K562 (cell line): Measurements from ENCODE around the gene TTLL11. TPM values are rescaled to one million over a fixed set of nuclear protein-coding genes. Genes with fewer than 3 reads are reported as not detected.

Source experiments
- ATAC-seq: fragments of 200-7000 bp; cut with Tn5 transposase; 3 replicates; pipeline ENCODE4 v1.9.1; 2020; ENCODE audit warnings: moderate library complexity
- BruUV-seq: library from RNA; stranded (reverse); fragments of 400-500 nt; replicated peaks from 2 replicates; lab custom pipeline; 2021; lab: Mats Ljungman, UMichigan
- CTCF ChIA-PET: fragments of 300-600 bp; formaldehyde crosslinking; extraction: SDS; loops from one replicate; lab custom pipeline; 2021; ENCODE audit warnings: low intra/inter-chr PET ratio; lab: Yijun Ruan, JAX
- POLR2A ChIA-PET: fragments of 300-600, 350-650 bp; sonication (Branson Sonifier 250); formaldehyde crosslinking; extraction: SDS; loops from one replicate; lab custom pipeline; 2021; ENCODE audit warnings: antibody characterized with exemption, inconsistent platforms; lab: Yijun Ruan, JAX
- DNase-seq, 4 experiments: peaks; one replicate each; pipeline versions ENCODE4 v3.0.0 to v3.0.0-alpha.2; 2011 to 2018; ENCODE audit warnings: low spot score in 3 of 4, mixed read lengths in 3 of 4; ENCODE audit errors: extremely low read depth in 1 of 4
- FAIRE-seq: peaks from 2 replicates; lab custom pipeline; 2011; peaks lifted over from hg19 to GRCh38; lab: Jason Lieb, UNC
- H2AFZ ChIP-seq: 2 replicates; pipeline ENCODE4 v1.6.0; 2011; ENCODE audit warnings: low read depth, low read length, control low read depth, inconsistent platforms
- H3K27ac ChIP-seq: fragments of 200-600 bp; 3 replicates; pipeline ENCODE4 v1.8.0; 2011; ENCODE audit warnings: low read depth, mild to moderate bottlenecking, control low read depth, inconsistent platforms, low read length, moderate library complexity, mixed read lengths; ENCODE audit errors: extremely low read depth
- H3K27me3 ChIP-seq, 2 experiments: fragments of 300-600 bp in 1 of 2; 2 replicates in 1 of 2; 3 replicates in 1 of 2; pipeline versions ENCODE4 v1.6.0 to v1.8.0; 2011; ENCODE audit warnings: inconsistent platforms in 2 of 2, low read length in 2 of 2, mild to moderate bottlenecking in 1 of 2, mixed read lengths in 1 of 2, moderate library complexity in 1 of 2; ENCODE audit not compliant: control insufficient read depth in 2 of 2, insufficient read depth in 2 of 2
- H3K36me3 ChIP-seq: fragments of 300-600 bp; 3 replicates; pipeline ENCODE4 v1.8.0; 2011; ENCODE audit warnings: mild to moderate bottlenecking, low read length, inconsistent platforms; ENCODE audit not compliant: control insufficient read depth, insufficient read depth
- H3K4me1 ChIP-seq, 2 experiments: fragments of 200-600 bp in 1 of 2; replicated peaks in 1 of 2; 2 replicates in 1 of 2; 3 replicates in 1 of 2; pipeline versions ENCODE4 v1.5.1 to v1.8.0; 2011; ENCODE audit warnings: inconsistent platforms in 2 of 2, low read length in 2 of 2, mild to moderate bottlenecking in 1 of 2, mixed read lengths in 1 of 2, moderate library complexity in 1 of 2; ENCODE audit not compliant: control insufficient read depth in 2 of 2, insufficient read depth in 2 of 2
- H3K4me2 ChIP-seq: 2 replicates; pipeline ENCODE4 v1.6.1; 2011; ENCODE audit warnings: low read length, control low read depth, inconsistent platforms, mixed read lengths; ENCODE audit not compliant: insufficient read depth
- H3K4me3 ChIP-seq: fragments of 200-600 bp; sonication (generic), shearing (Covaris generic); 2 replicates; pipeline ENCODE4 v1.5.1; 2016; ENCODE audit warnings: control low read depth, inconsistent platforms
- H3K79me2 ChIP-seq: fragments of 200-600 bp; 3 replicates; pipeline ENCODE4 v1.8.0; 2011; ENCODE audit warnings: low read length, inconsistent platforms; ENCODE audit not compliant: control insufficient read depth, insufficient read depth
- H3K9ac ChIP-seq, 2 experiments: 2 replicates each; pipeline versions ENCODE4 v1.6.0 to v1.6.1; 2011; ENCODE audit warnings: low read depth in 2 of 2, low read length in 2 of 2, control low read depth in 1 of 2, inconsistent platforms in 1 of 2, mild to moderate bottlenecking in 1 of 2, mixed read lengths in 1 of 2; ENCODE audit not compliant: insufficient read depth in 1 of 2
- H3K9me1 ChIP-seq: one replicate; pipeline ENCODE4 v1.6.0; 2011; ENCODE audit warnings: inconsistent platforms, mild to moderate bottlenecking, low read length, moderate library complexity; ENCODE audit not compliant: control insufficient read depth, insufficient read depth
- H3K9me3 ChIP-seq: replicated peaks from 2 replicates; pipeline ENCODE4 v1.5.1; 2011; ENCODE audit warnings: low read depth, low read length, inconsistent platforms; ENCODE audit not compliant: control insufficient read depth, insufficient read depth
- H4K20me1 ChIP-seq: replicated peaks from 2 replicates; pipeline ENCODE4 v1.6.1; 2011; ENCODE audit warnings: low read length, inconsistent platforms, mixed read lengths; ENCODE audit not compliant: control insufficient read depth, insufficient read depth
- ARID2 ChIP-seq: fragments of 450-650 bp; IDR thresholded peaks from 2 replicates; pipeline ENCODE4 v1.6.1; 2017; ENCODE audit warnings: antibody characterized with exemption, mild to moderate bottlenecking
- JUND ChIP-seq, 2 experiments: IDR thresholded peaks; 2 replicates in 1 of 2; 3 replicates in 1 of 2; pipeline ENCODE4 v1.6.1; 2011; ENCODE audit warnings: borderline replicate concordance in 2 of 2, low read depth in 2 of 2, low read length in 2 of 2, improper control_type of control experiment in 1 of 2, missing biosample characterization in 1 of 2, missing genetic modification characterization in 1 of 2, missing genetic modification reagents in 1 of 2
- TRIM24 ChIP-seq, 2 experiments: fragments of 450-650 bp; IDR thresholded peaks; 2 replicates each; pipeline ENCODE4 v1.6.1; 2016
- TRIM28 ChIP-seq: fragments of 450-650 bp; IDR thresholded peaks from 2 replicates; pipeline ENCODE4 v1.6.1; 2017
- ZFP36 ChIP-seq: fragments of 150-350 bp; IDR thresholded peaks from 2 replicates; pipeline ENCODE4 v1.6.1; 2018; ENCODE audit warnings: low read length, low read depth; ENCODE audit not compliant: partially characterized antibody
- ZNF124 ChIP-seq: sonication (generic); formaldehyde crosslinking; IDR thresholded peaks from 2 replicates; pipeline ENCODE4 v1.8.1; 2022; ENCODE audit warnings: missing genetic modification reagents
- ZNF316 ChIP-seq: fragments of 450-650 bp; IDR thresholded peaks from 2 replicates; pipeline ENCODE4 v1.6.1; 2016
- WGBS: fragments of 100-300 bp; shearing (Covaris generic); methylation state at CpG from one replicate; pipeline ENCODE4 v1.1.6; 2016; ENCODE audit warnings: low coverage, mixed read lengths; ENCODE audit not compliant: insufficient coverage; ENCODE audit errors: missing lambda C conversion rate; 5-methylcytosine and 5-hydroxymethylcytosine counted together
- in situ Hi-C: fragments of 300-500 bp; cut with MboI; formaldehyde crosslinking; loops from 4 replicates; pipeline ENCODE4 v1.15.0; 2018; ENCODE audit warnings: inconsistent platforms, mixed read lengths
- intact Hi-C: fragments of 100-400 bp; cut with micrococcal nuclease; formaldehyde crosslinking; loops from 2 replicates; pipeline ENCODE4 v1.14.2; 2022
- polyA plus RNA-seq, 8 experiments: library from polyadenylated mRNA; depleted of rRNA in 4 of 8; stranded (reverse) in 5 of 8; unstranded in 3 of 8; fragments of >200 nt; fragmentation: Nextera tagmentation in 2 of 8; fragmentation: Illumina TruSeq in 1 of 8; extraction: Ambion mirVana in 2 of 8; extraction: Trizol in 1 of 8; gene quantifications; 2 replicates each; pipeline versions ENCODE4 v1.2.1 to v1.2.3, GENCODE V29; 2011 to 2014; ENCODE audit warnings: inconsistent platforms in 1 of 8, missing spikeins in 1 of 8
- total RNA-seq, 7 experiments: library from RNA; depleted of rRNA in 6 of 7; stranded (reverse); fragments of >200 nt in 6 of 7; fragmentation: Illumina TruSeq in 2 of 7; extraction: Trizol in 2 of 7; gene quantifications; 2 replicates each; pipeline versions ENCODE4 v1.2.1 to v1.2.3, GENCODE V29; 2011 to 2021; ENCODE audit warnings: low replicate concordance in 1 of 7
- TF ChIP-seq, protein P1 (sequence below): fragments of 200-800 bp; sonication (Bioruptor generic); IDR thresholded peaks from 2 replicates; pipeline ENCODE4 v1.6.1; 2017; ENCODE audit warnings: missing genetic modification characterization, missing compliant biosample characterization
- TF ChIP-seq, protein P2 (sequence below), 2 experiments: fragments of 250-450 bp in 1 of 2; fragments of 450-650 bp in 1 of 2; sonication (Bioruptor Pico) in 1 of 2; IDR thresholded peaks; 2 replicates each; pipeline versions ENCODE4 v1.6.1 to v1.8.0; 2016 to 2021; ENCODE audit warnings: mild to moderate bottlenecking in 2 of 2, moderate library complexity in 2 of 2, missing compliant biosample characterization in 1 of 2, missing genetic modification characterization in 1 of 2
- TF ChIP-seq, protein P3 (sequence below): IDR thresholded peaks from 3 replicates; pipeline ENCODE4 v1.6.1; 2011; ENCODE audit warnings: borderline replicate concordance, mild to moderate bottlenecking; ENCODE audit not compliant: insufficient read length, insufficient read depth

The TTLL11 gene
- total and polyA plus RNA-seq, 9 of the 15 experiments (the other 6 are each of a cell fraction or from before 2014, with no cell fraction given) = 0.83 to 4.4 (median 2.7) TPM

DNA sequence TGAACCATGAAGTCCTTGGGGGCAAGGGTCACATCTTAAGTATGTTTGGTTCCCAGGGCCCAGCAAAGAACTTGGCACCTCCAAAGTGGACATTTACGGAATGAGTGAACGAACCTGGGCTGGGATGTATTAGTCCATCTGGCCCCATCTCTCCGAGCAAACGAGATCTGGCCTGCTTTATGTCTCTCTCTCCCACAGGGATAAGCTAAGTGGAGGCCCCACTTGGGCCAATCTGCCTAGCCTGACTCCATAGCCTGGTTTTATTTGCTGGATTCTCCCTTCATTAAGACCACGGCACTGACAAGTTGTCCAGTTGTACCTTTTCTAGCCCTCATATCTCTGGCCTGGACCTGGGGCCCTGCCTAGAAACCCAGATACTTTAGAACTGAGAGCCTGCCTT lies 2.1 kb downstream of the TTLL11 start (continued):
- TF ChIP-seq, protein P1, sequence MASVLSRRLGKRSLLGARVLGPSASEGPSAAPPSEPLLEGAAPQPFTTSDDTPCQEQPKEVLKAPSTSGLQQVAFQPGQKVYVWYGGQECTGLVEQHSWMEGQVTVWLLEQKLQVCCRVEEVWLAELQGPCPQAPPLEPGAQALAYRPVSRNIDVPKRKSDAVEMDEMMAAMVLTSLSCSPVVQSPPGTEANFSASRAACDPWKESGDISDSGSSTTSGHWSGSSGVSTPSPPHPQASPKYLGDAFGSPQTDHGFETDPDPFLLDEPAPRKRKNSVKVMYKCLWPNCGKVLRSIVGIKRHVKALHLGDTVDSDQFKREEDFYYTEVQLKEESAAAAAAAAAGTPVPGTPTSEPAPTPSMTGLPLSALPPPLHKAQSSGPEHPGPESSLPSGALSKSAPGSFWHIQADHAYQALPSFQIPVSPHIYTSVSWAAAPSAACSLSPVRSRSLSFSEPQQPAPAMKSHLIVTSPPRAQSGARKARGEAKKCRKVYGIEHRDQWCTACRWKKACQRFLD = no peak
- TF ChIP-seq ZFP36 = no peak
- no peak for TF ChIP-seq JUND (IDR thresholded peaks at IDR 0.05; ENCODE audit: borderline replicate concordance, low read depth, low read length)
- no peak for TF ChIP-seq JUND (tag; IDR thresholded peaks at IDR 0.05; ENCODE audit: borderline replicate concordance, low read depth, low read length)
- TF ChIP-seq, protein P2, sequence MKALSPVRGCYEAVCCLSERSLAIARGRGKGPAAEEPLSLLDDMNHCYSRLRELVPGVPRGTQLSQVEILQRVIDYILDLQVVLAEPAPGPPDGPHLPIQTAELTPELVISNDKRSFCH (CRISPR knock-in tag; IDR thresholded peaks at IDR 0.05) = no peak
- TF ChIP-seq, protein P2 (tag; IDR thresholded peaks at IDR 0.05) = no peak

DNA sequence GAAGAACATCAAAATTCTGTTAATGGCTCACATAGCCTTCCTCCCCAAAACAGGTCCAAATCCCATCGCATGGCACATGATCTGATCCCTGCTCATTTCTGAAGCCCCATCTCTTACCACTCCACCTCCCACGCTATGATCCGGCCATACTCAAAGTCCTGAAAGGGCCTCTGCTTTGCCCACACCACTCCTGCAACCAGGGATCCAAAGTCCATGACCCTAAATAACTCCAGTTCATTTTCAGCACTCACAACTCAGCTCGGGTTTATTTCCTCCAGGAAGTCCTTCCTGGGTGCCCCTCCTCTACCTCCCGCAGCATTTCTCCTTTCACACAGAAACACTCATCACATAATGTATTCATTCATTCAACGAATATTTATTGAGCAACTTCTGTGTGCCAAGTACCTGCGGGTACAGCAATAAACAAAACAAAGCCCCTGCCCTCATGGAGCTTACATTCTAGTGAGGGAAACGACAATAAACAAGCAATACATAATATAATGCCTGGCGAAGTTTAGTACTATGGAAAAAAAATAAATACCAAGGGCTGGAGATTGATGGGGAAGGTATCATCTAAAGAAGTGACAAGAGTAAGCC lies 2.7 kb downstream of the TTLL11 start:
- in situ Hi-C loops = no loop called here
- Histone ChIP-seq H3K4me1 (peaks cover 9 to 20% of the 10 kb centered on the region in 2 experiments; a peak in 4 of 5 replicates), H3K27me3 (no peaks in the 10 kb centered on the region), H3K79me2 (peaks cover 20% of the 10 kb centered on the region; the same call in 2 of the 3 replicates), H2AFZ (no peak overlapping the region), H3K36me3 (no peaks in the 10 kb centered on the region), H3K9me1 (no peaks in the 10 kb centered on the region), H3K27ac (no peak overlapping the region), H3K9ac (no peak overlapping the region), H4K20me1 (no peaks in the 10 kb centered on the region), H3K4me2 (no peak overlapping the region), H3K9me3 (no peaks in the 10 kb centered on the region; the same call in 1 of the 2 replicates), H3K4me3 (no peak overlapping the region)
- no peak for FAIRE-seq
- DNase-seq = no peak
- CTCF ChIA-PET = no interaction called here
- 89% methylated on average over 9 of the region's 9 CpGs for WGBS
- peak; percentile 85 for TF ChIP-seq ZNF316
- no peak for TF ChIP-seq ZNF124 (CRISPR knock-in tag)
- TF ChIP-seq, protein P3, sequence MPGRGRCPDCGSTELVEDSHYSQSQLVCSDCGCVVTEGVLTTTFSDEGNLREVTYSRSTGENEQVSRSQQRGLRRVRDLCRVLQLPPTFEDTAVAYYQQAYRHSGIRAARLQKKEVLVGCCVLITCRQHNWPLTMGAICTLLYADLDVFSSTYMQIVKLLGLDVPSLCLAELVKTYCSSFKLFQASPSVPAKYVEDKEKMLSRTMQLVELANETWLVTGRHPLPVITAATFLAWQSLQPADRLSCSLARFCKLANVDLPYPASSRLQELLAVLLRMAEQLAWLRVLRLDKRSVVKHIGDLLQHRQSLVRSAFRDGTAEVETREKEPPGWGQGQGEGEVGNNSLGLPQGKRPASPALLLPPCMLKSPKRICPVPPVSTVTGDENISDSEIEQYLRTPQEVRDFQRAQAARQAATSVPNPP = no peak
- TF ChIP-seq TRIM28 = peak; percentile 66; the same call in 1 of the 2 replicates
- no peak for TF ChIP-seq ARID2
- peak in 1 of 2 experiments; percentile 67; a peak in 2 of 4 replicates for TF ChIP-seq TRIM24 (IDR thresholded peaks at IDR 0.05)
- BruUV-seq = no TSS peak
- ATAC-seq = no peak
- POLR2A ChIA-PET = interaction anchor here (0.5 to 1.3 kb wide), 2 partner anchors 8 to 180 kb away, joined by 3 to 4 read pairs; no protein-coding TSS in a partner anchor
- intact Hi-C loops = no loop called here
